ENCODE measurements around the gene BLID. TPM values are rescaled to one million over a fixed set of nuclear protein-coding genes. Genes with fewer than 3 reads are reported as not detected.

The BLID gene
- polyA plus RNA-seq, 4 donors, result not detected

- FAIRE-seq (no peak), DNase-seq (peak in 1 of 2 donors; percentile 7)
- Histone ChIP-seq H3K27ac (ENCODE audit: low read depth in 1 of 3, low read length in 2 of 3) (no peak overlapping the region), H3K4me3 (ENCODE audit: low read depth in 1 of 3, low read length in 3 of 3) (no peak overlapping the region), H3K36me3 (ENCODE audit: control insufficient read depth in 3 of 3, insufficient read depth in 2 of 3, low read depth in 1 of 3, low read length in 3 of 3) (no peaks in the 10 kb centered on the region), H3K9me3 (ENCODE audit: control insufficient read depth in 2 of 2, insufficient read depth in 1 of 2, low read depth in 1 of 2, low read length in 1 of 2) (no peaks in the 10 kb centered on the region), H3K4me1 (ENCODE audit: control insufficient read depth in 3 of 3, insufficient read depth in 2 of 3, low read depth in 1 of 3, low read length in 2 of 3) (no peaks in the 10 kb centered on the region), H3K27me3 (ENCODE audit: control insufficient read depth in 3 of 3, insufficient read depth in 3 of 3, low read length in 3 of 3) (no peaks in the 10 kb centered on the region)
- 27 to 45% (median 30%) methylated on average over 4 of the region's 4 CpGs for WGBS, 3 donors
These were observed 41.7 kb upstream of the BLID start for GRCh38 chr11:122157653-122158161.

- Histone ChIP-seq H3K9me3 (ENCODE audit: control insufficient read depth in 2 of 2, insufficient read depth in 1 of 2, low read depth in 1 of 2, low read length in 1 of 2) (no peaks in the 10 kb centered on the region), H3K27ac (ENCODE audit: low read depth in 1 of 3, low read length in 2 of 3) (no peak overlapping the region), H3K4me3 (ENCODE audit: low read depth in 1 of 3, low read length in 3 of 3) (no peak overlapping the region), H3K27me3 (ENCODE audit: control insufficient read depth in 3 of 3, insufficient read depth in 3 of 3, low read length in 3 of 3) (no peaks in the 10 kb centered on the region), H3K4me1 (ENCODE audit: control insufficient read depth in 3 of 3, insufficient read depth in 2 of 3, low read depth in 1 of 3, low read length in 2 of 3) (no peaks in the 10 kb centered on the region), H3K36me3 (ENCODE audit: control insufficient read depth in 3 of 3, insufficient read depth in 2 of 3, low read depth in 1 of 3, low read length in 3 of 3) (no peaks in the 10 kb centered on the region)
- DNase-seq (no peak), FAIRE-seq (no peak)
- 70 to 76% (median 73%) methylated on average over 7 of the region's 7 CpGs for WGBS, 3 donors
These were observed 40.9 kb upstream of the BLID start for GRCh38 chr11:122156940-122157382.

- no peak overlapping the region for H3K4me3 ChIP-seq (ENCODE audit: low read depth in 1 of 3, low read length in 3 of 3)
- no peaks in the 10 kb centered on the region for H3K36me3 ChIP-seq (ENCODE audit: control insufficient read depth in 3 of 3, insufficient read depth in 2 of 3, low read depth in 1 of 3, low read length in 3 of 3)
- H3K27ac ChIP-seq (ENCODE audit: low read depth in 1 of 3, low read length in 2 of 3), result no peak overlapping the region
- H3K27me3 ChIP-seq (ENCODE audit: control insufficient read depth in 3 of 3, insufficient read depth in 3 of 3, low read length in 3 of 3), result no peaks in the 10 kb centered on the region
- WGBS, 3 donors, result 89 to 93% (median 91%) methylated on average over 14 of the region's 14 CpGs
- no peak for FAIRE-seq
- no peaks in the 10 kb centered on the region for H3K4me1 ChIP-seq (ENCODE audit: control insufficient read depth in 3 of 3, insufficient read depth in 2 of 3, low read depth in 1 of 3, low read length in 2 of 3)
- no peak for DNase-seq
- H3K9me3 ChIP-seq (ENCODE audit: control insufficient read depth in 2 of 2, insufficient read depth in 1 of 2, low read depth in 1 of 2, low read length in 1 of 2), result no peaks in the 10 kb centered on the region
These were observed 39.9 kb upstream of the BLID start for GRCh38 chr11:122155765-122156527.

- Histone ChIP-seq H3K36me3 (ENCODE audit: control insufficient read depth in 3 of 3, insufficient read depth in 2 of 3, low read depth in 1 of 3, low read length in 3 of 3) (no peaks in the 10 kb centered on the region), H3K4me1 (ENCODE audit: control insufficient read depth in 3 of 3, insufficient read depth in 2 of 3, low read depth in 1 of 3, low read length in 2 of 3) (no peaks in the 10 kb centered on the region), H3K27ac (ENCODE audit: low read depth in 1 of 3, low read length in 2 of 3) (no peak overlapping the region), H3K27me3 (ENCODE audit: control insufficient read depth in 3 of 3, insufficient read depth in 3 of 3, low read length in 3 of 3) (no peaks in the 10 kb centered on the region), H3K4me3 (ENCODE audit: low read depth in 1 of 3, low read length in 3 of 3) (no peak overlapping the region), H3K9me3 (ENCODE audit: control insufficient read depth in 2 of 2, insufficient read depth in 1 of 2, low read depth in 1 of 2, low read length in 1 of 2) (no peaks in the 10 kb centered on the region)
- WGBS, 3 donors, result 90 to 94% (median 91%) methylated on average over 1 of the region's 1 CpG
- FAIRE-seq (no peak), DNase-seq (no peak)
These were observed 39.0 kb upstream of the BLID start for GRCh38 chr11:122154994-122155393.

- DNase-seq (no peak), FAIRE-seq (no peak)
- no peaks in the 10 kb centered on the region for H3K27me3 ChIP-seq (ENCODE audit: control insufficient read depth in 3 of 3, insufficient read depth in 3 of 3, low read length in 3 of 3)
- no peaks in the 10 kb centered on the region for H3K9me3 ChIP-seq (ENCODE audit: control insufficient read depth in 2 of 2, insufficient read depth in 1 of 2, low read depth in 1 of 2, low read length in 1 of 2)
- 79 to 88% (median 82%) methylated on average over 6 of the region's 6 CpGs for WGBS, 3 donors
- no peak overlapping the region for H3K27ac ChIP-seq (ENCODE audit: low read depth in 1 of 3, low read length in 2 of 3)
- H3K36me3 ChIP-seq (ENCODE audit: control insufficient read depth in 3 of 3, insufficient read depth in 2 of 3, low read depth in 1 of 3, low read length in 3 of 3), result no peaks in the 10 kb centered on the region
- no peak overlapping the region for H3K4me3 ChIP-seq (ENCODE audit: low read depth in 1 of 3, low read length in 3 of 3)
- no peaks in the 10 kb centered on the region for H3K4me1 ChIP-seq (ENCODE audit: control insufficient read depth in 3 of 3, insufficient read depth in 2 of 3, low read depth in 1 of 3, low read length in 2 of 3)
These were observed 38.2 kb upstream of the BLID start for GRCh38 chr11:122154227-122154626.

- no peaks in the 10 kb centered on the region for H3K27me3 ChIP-seq (ENCODE audit: control insufficient read depth in 3 of 3, insufficient read depth in 3 of 3, low read length in 3 of 3)
- no peaks in the 10 kb centered on the region for H3K4me1 ChIP-seq (ENCODE audit: control insufficient read depth in 3 of 3, insufficient read depth in 2 of 3, low read depth in 1 of 3, low read length in 2 of 3)
- H3K36me3 ChIP-seq (ENCODE audit: control insufficient read depth in 3 of 3, insufficient read depth in 2 of 3, low read depth in 1 of 3, low read length in 3 of 3), result no peaks in the 10 kb centered on the region
- WGBS, 3 donors, result 49 to 69% (median 65%) methylated on average over 2 of the region's 2 CpGs
- H3K27ac ChIP-seq (ENCODE audit: low read depth in 1 of 3, low read length in 2 of 3), result no peak overlapping the region
- no peak overlapping the region for H3K4me3 ChIP-seq (ENCODE audit: low read depth in 1 of 3, low read length in 3 of 3)
- no peak for FAIRE-seq
- no peaks in the 10 kb centered on the region for H3K9me3 ChIP-seq (ENCODE audit: control insufficient read depth in 2 of 2, insufficient read depth in 1 of 2, low read depth in 1 of 2, low read length in 1 of 2)
- no peak for DNase-seq
These were observed 37.7 kb upstream of the BLID start for GRCh38 chr11:122153746-122154145.

GRCh38 chr11:122150216-122151124 lies 34.5 kb upstream of the BLID start:
- H3K9me3 ChIP-seq (ENCODE audit: control insufficient read depth in 2 of 2, insufficient read depth in 1 of 2, low read depth in 1 of 2, low read length in 1 of 2), result no peaks in the 10 kb centered on the region
- no peak overlapping the region for H3K4me3 ChIP-seq (ENCODE audit: low read depth in 1 of 3, low read length in 3 of 3)
- 8 to 52% (median 24%) methylated on average over 5 of the region's 5 CpGs for WGBS, 3 donors
- H3K27me3 ChIP-seq (ENCODE audit: control insufficient read depth in 3 of 3, insufficient read depth in 3 of 3, low read length in 3 of 3), result no peaks in the 10 kb centered on the region
- FAIRE-seq, result no peak
- no peak for DNase-seq
- no peaks in the 10 kb centered on the region for H3K4me1 ChIP-seq (ENCODE audit: control insufficient read depth in 3 of 3, insufficient read depth in 2 of 3, low read depth in 1 of 3, low read length in 2 of 3)
- no peak overlapping the region for H3K27ac ChIP-seq (ENCODE audit: low read depth in 1 of 3, low read length in 2 of 3)
- no peaks in the 10 kb centered on the region for H3K36me3 ChIP-seq (ENCODE audit: control insufficient read depth in 3 of 3, insufficient read depth in 2 of 3, low read depth in 1 of 3, low read length in 3 of 3)

- no peaks in the 10 kb centered on the region for H3K4me1 ChIP-seq (ENCODE audit: control insufficient read depth in 3 of 3, insufficient read depth in 2 of 3, low read depth in 1 of 3, low read length in 2 of 3)
- no peak overlapping the region for H3K4me3 ChIP-seq (ENCODE audit: low read depth in 1 of 3, low read length in 3 of 3)
- no peaks in the 10 kb centered on the region for H3K9me3 ChIP-seq (ENCODE audit: control insufficient read depth in 2 of 2, insufficient read depth in 1 of 2, low read depth in 1 of 2, low read length in 1 of 2)
- H3K27ac ChIP-seq (ENCODE audit: low read depth in 1 of 3, low read length in 2 of 3), result no peak overlapping the region
- DNase-seq (no peak), FAIRE-seq (no peak)
- 9 to 43% (median 24%) methylated on average over 4 of the region's 4 CpGs for WGBS, 3 donors
- no peaks in the 10 kb centered on the region for H3K27me3 ChIP-seq (ENCODE audit: control insufficient read depth in 3 of 3, insufficient read depth in 3 of 3, low read length in 3 of 3)
- H3K36me3 ChIP-seq (ENCODE audit: control insufficient read depth in 3 of 3, insufficient read depth in 2 of 3, low read depth in 1 of 3, low read length in 3 of 3), result no peaks in the 10 kb centered on the region
These were observed 33.2 kb upstream of the BLID start for GRCh38 chr11:122149202-122149601.
